NCI-H1694 treated with DMSO at 0.1 percent for 48 hours (cell line): ENCODE results near the gene HGFAC.
"Not testable (repeated sequence)": the region's sequence is repeated elsewhere in the genome, so short reads cannot be mapped to it uniquely, and the experiment has no call there.

ENCODE experiments used
- DNase-seq: peaks from one replicate; lab custom pipeline; 2025; lab: John Stamatoyannopoulos, UW

Gene HGFAC

GRCh38 chr4:3442959-3443749 lies 1.4 kb downstream of the HGFAC start:
- peak; percentile 28 for DNase-seq

GRCh38 chr4:3443750-3444309 lies 2.1 kb downstream of the HGFAC start:
- DNase-seq, result no peak

GRCh38 chr4:3444351-3445110 lies 2.8 kb downstream of the HGFAC start:
- no peak for DNase-seq

- no peak for DNase-seq
Observed at GRCh38 chr4:3445111-3445820, 3.5 kb downstream of the HGFAC start.

GRCh38 chr4:3445829-3446545 lies 4.2 kb downstream of the HGFAC start:
- no peak for DNase-seq

GRCh38 chr4:3446631-3447320 lies 5.0 kb downstream of the HGFAC start:
- no peak for DNase-seq

GRCh38 chr4:3447431-3448395 lies 5.9 kb downstream of the HGFAC start:
- no peak for DNase-seq

GRCh38 chr4:3449047-3449573 lies 7.3 kb downstream of the HGFAC start:
- DNase-seq, result no peak

GRCh38 chr4:3449574-3450534 lies 8.1 kb downstream of the HGFAC start:
- DNase-seq, result no peak

GRCh38 chr4:3450643-3451042 lies 8.9 kb downstream of the HGFAC start:
- no peak for DNase-seq

- DNase-seq, result no peak
Observed at GRCh38 chr4:3451956-3452355, 10.2 kb downstream of the HGFAC start.

- DNase-seq, result no peak
Observed at GRCh38 chr4:3452376-3452775, 10.6 kb downstream of the HGFAC start.

- not testable (repeated sequence) for DNase-seq
Observed at GRCh38 chr4:3455596-3455995, 13.8 kb downstream of the HGFAC start.

- DNase-seq, result no peak
Observed at GRCh38 chr4:3458371-3458770, 16.6 kb downstream of the HGFAC start.

GRCh38 chr4:3459156-3459555 lies 17.4 kb downstream of the HGFAC start:
- DNase-seq, result not testable (repeated sequence)

GRCh38 chr4:3460926-3461325 lies 19.2 kb downstream of the HGFAC start:
- DNase-seq, result no peak

GRCh38 chr4:3461515-3462291 lies 19.9 kb downstream of the HGFAC start:
- peak; percentile 54 for DNase-seq

- no peak for DNase-seq
Observed at GRCh38 chr4:3462321-3462789, 20.6 kb downstream of the HGFAC start.
